ENCODE results near the gene TPH2.

- TF ChIP-seq TAF1 (IDR thresholded peaks at IDR 0.05; ENCODE audit: low read depth, low read length) (no peak), POLR2A (IDR thresholded peaks at IDR 0.05; ENCODE audit: low read depth, low read length) (no peak), POLR2AphosphoS5 (IDR thresholded peaks at IDR 0.05; ENCODE audit: low read depth, low read length) (no peak), PAX5 (IDR thresholded peaks at IDR 0.05; ENCODE audit: insufficient read depth, low read length, severe bottlenecking) (no peak), SPI1 (IDR thresholded peaks at IDR 0.05; ENCODE audit: low read depth, low read length) (no peak), POU2F2 (IDR thresholded peaks at IDR 0.05; ENCODE audit: low read depth, low read length) (no peak)
Observed at GRCh38 chr12:72000969-72001648, 62.5 kb downstream of the TPH2 start.

Measured in GM12891 (cell line).